C1 segment of cervical spinal cord (tissue), 14 donors: ENCODE data around the gene SPAAR.
"Not testable (repeated sequence)": the region's sequence is repeated elsewhere in the genome, so short reads cannot be mapped to it uniquely, and the experiment has no call there.

Experiments used
- DNase-seq, 14 donors: peaks; one replicate each; lab custom pipeline; 2025; lab: John Stamatoyannopoulos, UW

The SPAAR gene

DNA sequence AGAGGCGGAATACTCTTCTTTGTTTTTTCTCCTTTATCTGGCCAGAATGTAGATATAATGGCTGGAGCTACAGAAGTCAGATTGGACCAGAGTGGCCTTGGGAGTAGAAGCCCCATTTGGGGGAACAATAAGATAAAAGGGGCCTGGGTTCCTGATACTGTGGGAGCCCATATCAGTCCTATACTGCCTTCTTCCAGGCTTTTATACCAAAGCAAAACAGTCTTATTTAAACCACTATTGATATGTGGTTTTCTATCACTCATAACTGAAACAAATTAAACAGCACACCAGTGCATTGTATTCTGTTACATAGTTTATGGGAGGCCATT is 14.3 kb downstream of the SPAAR start:
- no peak for DNase-seq

DNA sequence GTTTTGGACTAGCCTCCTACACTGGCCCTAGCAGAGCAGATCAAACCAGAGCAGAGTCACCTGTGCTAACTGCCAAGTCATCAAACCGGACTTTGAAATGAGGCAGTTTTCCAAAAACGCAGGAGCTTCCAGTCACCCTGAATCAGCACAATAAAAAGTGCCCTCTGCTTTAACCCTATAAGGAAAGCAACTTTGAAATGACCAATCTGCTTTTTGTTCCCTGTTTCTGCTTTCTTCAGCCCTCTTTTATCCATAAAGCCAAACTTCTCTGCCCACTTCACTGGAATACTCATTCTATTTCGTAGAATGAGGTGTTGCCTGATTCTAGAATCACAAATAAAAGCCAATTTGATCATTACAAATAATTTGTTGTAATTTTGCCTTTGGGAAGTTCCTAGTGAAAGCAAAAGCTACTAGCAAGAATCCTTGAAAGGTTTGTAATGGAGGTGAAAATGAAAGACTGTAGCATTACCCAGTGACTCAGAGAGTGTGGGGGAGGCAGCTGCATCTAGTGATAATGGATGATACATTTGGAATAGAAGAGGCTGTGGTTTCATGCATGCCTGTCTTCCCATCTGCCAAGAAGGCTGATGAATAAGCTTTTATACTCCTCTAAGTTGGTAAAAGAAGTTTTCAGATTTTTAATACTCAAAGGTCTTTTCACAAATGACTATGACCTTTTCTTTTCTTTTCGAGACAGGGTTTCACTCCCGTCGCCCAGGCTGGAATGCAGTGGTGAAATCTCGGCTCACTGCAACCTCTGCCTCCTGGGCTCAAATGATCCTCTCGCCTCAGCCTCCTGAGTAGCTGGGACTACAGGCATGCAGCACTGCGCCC is 14.9 kb downstream of the SPAAR start:
- DNase-seq = peak in 1 of 14 donors; percentile 5

DNA sequence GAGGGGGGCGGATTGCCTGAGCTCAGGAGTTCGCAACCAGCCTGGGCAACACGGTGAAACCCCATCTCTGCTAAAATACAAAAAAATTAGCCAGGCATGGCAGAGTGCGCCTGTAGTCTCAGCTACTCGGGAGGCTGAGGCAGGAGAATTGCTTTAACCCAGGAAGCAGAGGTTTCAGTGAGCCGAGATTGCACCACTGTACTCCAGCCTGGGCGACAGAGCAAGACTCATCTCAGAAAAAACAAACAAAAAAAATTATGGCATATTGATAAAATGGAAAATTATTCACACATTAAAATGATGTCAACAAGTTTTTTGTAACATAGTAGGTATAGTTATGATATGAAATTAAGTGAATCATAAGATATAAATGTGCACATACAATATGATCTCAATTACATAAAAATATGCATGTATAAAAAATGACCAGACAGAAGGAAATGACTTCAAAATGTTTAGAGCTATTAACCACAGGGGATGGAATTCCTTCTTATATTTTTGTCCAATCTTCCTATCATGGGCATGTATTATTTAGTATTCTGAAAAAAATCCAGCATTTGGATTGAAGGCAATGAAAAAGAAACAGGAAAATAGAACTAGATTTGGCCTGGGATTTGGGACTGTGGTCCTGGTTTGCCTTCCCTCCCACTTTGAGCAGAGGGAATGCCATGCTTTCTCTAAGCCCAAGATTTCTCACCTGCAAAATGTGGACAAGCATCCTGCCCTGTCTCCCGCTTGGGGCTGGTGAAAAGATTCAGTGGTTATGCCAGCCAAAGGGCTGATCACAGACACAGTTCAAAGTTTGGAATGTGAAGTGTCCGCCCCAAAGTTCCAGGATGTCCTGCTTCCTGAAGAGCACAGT is 19.5 kb downstream of the SPAAR start:
- no peak for DNase-seq

DNA sequence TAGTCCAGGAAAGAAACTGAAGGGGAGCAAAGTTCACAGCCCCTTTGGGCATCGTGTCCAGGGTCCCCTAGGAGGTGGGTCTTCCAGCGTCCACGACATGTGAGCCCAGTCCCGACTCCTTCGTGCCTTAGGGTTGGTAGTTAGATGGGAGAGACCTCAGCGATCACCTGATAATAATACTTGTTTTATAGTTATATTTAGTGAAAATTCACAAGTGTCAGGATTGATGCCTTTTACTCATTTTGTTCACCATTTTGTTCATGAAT is 20.1 kb downstream of the SPAAR start:
- DNase-seq = no peak

DNA sequence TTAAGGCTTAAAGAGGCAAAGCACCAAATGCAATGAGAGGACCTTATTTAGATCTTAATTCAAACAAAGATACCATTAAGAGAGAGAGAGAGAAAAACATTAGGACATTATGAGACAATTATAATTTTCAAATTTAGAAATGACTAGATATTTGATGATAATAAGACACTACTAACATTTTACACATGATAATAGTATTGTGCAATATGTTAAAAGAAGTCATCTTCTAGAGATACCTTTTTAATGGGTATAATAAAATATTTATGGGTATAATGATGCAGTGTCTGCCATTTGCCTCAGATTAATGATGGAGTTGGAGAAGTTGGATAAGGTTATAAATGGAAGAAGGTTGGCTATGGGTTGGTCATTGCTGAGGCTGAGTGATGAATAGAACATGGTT is 21.2 kb downstream of the SPAAR start:
- DNase-seq = no peak

DNA sequence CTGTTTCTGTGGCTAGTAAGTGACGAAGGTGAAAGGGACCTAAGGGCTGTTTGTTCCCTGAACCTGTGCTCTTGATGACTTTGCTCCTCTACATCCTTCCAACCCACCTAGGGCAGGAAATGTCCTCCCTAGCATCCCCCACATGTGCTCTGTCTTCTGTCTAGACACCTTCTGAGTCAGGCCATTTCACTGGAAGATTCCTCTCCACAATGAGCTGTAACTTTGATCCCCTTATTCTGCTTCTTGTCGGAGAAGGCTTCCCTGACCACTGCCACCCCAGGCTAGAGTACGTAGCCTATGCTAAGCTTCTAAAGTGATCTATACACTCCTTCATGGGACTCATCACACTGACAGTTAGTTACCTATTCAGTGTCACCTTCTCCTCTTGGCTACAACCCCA is 21.7 kb downstream of the SPAAR start:
- no peak for DNase-seq

DNA sequence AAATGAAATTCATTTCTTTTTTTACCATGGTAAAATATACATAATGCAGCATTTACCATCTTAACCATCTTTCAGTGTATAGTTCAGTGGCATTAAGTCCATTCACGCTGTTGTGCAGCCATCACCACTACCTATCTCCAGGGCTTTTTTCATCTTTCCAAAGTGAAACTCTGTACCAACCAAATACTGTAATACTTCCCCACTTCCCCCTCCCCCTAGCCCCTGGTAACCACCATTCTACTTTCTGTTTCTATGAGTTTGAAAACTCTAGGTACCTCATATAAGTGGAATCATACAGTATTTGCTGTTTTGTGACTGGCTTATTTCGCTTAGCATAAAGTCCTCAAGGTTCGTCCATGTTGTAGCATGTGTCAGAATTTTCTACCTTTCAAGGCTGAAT is 23.4 kb downstream of the SPAAR start:
- no peak for DNase-seq

DNA sequence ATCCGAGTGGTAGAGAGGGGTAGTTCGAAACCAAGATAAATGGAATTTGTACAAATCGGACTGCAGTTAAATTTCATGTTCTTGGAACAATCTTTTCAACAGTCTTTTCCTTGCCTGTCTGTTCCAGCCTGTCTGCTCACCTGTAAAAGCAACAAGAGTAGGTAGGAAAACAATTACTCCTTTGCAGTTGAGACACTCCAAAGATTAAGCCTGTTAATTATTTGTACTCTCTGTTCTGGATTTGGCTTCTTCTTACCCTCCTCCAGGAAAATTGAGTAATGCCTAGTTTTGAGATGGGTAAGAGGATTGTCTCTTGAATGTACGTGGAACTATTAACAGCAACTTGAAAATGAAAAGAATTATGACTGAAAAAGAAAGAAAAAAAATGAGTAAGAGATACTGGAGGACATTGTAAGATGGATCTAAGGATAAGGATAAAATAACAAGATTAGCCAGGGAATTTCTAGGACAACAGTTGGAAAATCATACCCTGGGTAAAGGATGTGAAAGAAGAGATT is 24.3 kb downstream of the SPAAR start:
- DNase-seq = no peak

DNA sequence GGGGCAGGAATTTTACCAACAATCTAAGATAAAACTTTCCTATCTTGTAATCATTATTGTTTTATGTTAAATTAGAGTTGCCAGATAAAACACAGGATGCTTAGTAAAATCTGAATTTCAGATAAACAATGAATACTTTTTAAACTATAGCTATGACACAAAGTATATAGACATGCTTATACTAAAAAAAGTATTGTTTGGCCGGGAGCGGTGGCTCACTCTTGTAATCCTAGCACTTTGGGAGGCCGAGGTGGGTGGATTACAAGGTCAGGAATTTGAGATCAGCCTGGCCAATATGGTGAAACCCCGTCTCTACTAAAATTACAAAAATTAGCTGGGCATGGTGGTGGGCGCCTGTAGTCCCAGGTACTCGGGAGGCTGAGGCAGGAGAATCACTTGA is 24.8 kb downstream of the SPAAR start:
- not testable (repeated sequence) for DNase-seq

DNA sequence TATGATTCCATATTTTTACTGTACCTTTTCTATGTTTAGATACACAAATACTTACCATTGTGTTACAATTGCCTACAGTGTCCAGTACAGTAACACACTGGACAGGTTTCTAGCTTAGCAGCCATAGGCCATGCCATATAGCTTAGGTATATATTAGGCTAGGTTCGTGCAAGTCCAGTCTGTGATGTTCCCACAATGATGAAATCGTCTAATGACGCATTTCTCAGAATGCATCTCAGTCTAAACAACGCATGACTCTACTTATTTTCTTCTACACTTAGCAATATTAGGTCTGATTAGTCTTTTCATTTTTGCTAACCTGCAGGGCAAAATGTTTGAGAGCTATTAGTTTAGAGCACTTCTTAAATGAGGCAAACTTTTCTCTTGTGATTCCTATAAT is 26.0 kb downstream of the SPAAR start:
- no peak for DNase-seq

DNA sequence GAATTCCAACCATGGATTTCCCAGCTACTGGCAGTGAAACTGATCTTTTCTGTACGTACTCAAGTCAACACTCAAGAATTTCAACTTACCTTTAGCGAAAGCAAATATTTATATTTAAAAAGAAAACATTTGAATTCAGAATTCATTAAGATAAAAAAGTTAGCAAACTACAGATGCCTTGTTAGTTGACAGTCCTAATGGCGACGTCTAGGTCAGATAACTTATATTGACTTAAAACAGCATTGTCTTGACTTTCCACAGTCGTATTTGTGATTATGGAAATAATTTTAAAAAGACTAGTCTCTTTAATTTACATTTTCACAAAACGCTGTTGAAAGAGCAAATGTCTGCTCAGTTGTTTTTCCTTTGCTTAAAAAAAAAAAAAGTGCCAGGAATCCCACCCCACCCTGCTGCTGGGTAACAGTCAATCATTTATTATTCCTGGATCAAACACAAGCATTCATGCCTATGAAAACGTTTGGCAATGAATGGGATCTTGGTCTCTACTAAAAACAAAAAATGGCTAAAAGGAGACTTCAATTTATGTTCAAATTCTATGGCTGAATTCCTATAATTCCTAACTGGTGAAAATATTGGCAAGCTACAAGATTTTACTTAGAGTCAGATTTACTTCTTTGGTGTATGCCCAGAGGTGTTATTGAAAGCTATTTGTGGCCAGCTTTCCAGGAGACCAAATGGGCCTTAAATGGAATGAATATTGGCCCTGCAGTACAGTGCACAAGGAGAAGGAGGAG is 26.6 kb downstream of the SPAAR start:
- no peak for DNase-seq

DNA sequence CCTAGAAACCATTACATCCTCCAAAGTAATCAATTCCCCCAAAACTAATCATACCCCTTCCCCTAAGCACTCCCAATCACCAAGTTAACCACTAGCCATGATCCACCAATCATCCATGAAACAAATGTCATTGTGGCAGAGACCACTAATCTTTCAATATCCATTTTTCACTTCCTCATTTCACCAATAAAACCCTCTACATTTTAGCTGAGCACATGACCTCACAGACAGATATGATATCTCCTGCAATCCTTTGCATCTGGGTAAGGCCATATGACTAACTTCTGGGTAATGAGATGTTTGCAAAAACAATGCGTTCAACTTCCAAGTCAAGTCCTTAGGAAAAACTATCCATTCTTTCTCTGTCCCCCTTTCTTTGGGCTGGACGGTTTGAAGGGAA is 27.9 kb downstream of the SPAAR start:
- DNase-seq = no peak

DNA sequence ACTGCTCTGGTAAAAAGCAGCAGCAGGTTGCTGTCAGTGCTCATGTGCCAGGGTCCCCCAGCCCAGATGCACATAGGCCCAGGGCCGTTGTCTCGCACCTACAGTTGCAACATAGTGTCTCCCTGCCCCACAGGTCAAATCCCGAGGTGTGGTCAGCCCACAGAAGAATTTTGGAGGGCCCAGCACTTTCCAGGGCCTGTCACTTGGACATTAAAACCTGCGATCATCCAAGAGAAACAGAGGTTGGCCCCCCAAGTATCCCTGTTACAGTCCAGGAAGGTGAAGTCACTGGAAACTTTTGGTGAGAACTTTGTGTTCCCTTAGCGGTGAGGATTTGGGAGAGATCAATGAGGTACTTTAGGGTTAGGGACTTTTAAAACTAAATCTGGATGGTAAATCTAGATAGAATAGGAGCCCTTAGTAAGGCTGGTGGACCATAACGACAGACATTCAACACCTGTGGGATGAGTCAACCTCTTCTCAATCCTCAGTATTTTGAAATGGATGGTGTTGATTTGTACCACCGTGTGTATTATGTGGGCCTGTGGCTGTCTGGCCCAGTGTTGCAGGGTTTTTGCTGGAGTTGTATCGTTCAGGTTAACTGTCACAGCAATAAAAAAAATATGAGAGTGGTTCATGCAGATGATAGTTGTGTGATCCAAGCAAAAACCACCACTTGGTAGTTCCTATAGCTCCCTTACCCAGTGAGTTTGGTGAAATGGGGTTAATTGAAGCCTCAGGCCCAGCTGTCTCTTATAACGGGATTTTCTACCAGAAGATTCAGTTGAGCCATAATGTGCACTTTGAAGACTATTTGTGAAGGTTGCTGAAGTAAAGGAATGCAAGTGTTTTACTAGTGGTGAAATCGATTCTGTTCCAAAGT is 29.4 kb downstream of the SPAAR start:
- DNase-seq = no peak

DNA sequence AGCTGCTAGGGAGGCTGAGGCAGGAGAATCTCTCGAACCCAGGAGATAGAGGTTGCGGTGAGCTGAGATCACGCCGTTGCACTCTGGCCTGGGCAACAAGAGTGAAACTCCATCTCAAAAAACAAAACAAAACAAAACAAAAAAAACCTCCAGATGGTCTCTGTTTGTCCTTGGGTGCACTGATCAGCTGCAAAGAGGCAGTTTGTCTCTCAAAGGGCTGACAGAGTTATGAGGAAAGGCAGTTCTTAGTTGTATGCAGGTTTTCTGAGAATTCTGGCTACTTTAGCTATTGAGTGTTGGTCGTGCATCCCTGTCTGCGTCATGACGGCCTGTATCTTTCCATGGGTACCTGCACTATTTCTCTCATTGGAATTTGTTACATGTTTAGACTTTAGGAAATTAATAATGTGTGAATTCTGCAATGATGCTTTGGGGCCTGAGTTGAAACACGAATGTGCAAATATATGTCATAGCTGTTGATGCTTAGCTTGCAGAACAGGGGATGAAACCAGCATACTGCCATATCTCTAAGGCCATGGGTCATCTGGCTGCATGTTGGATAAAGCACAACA is 30.5 kb downstream of the SPAAR start:
- no peak for DNase-seq

DNA sequence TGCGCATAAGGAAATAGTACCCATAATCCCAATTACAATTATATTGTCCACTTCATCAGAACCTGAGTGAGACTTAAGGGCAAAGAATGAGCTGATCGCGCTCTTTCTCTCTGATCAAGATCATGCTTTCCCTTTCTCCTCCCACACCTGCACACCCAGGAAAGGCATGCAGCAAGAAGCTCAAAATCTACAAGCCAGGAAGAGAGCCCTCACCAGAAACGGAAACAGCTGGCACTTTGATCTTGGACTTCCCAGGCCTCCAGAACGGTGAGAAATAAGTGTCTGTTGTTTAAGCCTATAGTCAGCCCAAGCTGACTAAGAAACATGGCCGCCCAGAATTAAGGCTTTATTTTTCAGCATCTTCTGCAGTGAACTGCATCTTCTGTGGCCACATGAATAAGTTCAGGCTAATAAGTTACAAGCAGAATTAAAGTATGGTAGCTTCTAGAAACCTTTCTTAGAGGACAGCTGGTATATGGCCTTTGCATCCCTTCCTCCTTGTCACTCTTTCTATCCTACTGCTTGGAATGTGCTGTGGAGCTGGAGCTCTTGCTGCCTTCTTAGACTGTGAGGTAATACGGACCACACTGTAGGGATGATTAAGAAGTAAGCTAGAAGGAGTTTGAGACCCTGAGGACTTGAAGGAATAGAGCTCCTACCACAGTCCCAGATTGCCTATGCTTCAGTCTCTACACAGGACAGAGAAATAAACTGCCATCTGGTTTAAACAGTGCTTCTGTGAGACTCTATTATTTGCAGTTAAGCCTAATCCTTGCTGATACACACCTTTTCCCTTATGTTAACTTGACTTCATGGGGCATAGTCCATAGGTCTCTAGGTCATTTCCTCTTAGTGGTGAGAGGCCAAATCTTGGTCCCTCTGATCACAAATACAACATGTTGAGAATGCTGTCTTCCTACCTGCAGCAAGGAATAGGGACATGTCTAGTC is 31.4 kb downstream of the SPAAR start:
- no peak for DNase-seq

DNA sequence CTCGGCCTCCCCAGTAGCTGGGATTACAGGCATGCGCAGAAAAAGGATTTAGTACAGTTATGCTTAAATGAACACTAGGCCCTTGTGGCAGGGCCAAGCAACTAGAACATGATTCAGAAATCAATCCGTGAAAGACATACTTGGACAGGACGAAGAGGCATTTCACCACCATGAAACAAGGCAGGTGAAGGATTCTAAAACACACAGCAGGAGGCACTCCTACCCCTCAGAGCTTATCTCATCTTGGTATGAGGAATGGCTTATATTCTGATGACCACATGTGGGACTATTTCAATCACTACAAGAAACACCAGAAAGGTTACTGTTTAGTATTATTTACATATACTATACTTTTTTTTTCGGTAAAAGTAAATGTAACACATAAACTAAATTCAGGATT is 33.0 kb downstream of the SPAAR start:
- DNase-seq = no peak

DNA sequence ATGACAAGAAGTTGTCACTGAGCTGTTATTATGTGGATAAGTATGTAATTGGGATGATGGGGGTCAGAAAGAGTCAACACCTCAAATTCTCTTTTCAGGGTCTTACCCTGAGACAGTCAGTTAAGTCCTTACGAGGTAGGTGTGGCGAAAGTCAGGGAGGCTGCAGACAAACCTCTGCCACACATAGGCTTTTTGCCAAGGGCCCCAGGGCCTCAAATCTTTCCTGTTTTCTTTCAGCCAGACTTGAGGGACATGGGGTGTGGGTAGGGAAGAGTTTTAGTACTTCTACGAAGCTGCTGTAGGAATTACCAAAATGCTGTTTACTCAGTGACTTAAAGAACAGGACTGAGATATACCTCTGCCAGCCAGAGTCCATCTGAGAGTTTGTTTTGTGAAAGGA is 34.9 kb downstream of the SPAAR start:
- DNase-seq = no peak

DNA sequence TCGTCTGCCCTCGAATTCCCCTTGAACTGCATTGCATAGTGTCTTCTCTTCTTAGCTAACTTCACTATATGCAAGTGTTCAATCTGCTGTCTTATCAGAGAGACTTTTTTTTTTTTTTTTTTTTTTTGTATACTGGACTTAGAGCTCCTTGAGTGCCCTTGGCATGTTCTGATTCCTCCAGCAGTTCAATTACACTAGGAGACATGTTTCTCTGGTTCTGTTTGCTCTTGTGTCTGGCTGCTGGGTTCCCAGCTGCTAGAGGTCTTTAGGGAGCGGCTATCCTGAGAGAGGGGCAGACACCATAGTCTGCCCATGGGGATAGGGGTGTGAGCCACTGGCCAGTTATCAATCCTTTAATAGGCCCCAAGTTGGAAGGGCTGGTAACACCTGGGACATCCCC is 35.6 kb downstream of the SPAAR start:
- no peak for DNase-seq

DNA sequence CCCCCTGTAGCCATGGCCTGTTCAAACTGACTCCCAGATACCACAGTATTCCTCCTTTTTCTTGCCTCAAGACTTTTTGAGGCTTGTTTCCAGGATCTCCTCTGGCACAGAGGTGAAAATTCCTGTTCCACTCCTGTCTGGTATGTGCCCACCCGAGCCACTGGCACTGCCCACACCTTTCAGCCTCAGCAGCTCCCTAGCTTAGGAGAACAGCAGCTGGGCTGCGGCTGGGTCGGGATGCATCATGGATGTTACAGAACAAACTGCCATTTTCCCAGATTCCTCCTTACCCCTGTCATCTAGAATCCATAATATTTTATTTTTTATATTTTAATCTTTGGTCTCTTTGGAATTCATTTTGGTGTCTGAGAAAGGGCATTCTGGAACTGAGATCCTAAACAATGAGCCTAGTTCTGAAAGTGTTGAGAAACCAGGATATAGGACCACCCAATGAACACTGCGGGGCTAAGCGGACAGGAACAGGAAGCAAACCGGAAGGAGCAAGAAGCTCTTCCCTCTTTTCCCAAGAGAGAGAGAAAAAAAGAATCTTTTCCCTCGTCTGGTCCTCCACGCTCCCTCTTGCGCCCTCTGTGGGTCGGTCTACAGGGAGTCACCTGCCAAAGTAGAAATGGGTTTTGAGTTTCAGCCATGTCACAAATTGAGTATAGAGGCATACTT is 36.2 kb downstream of the SPAAR start:
- peak in 9 of 14 donors; percentile 3 to 74 (median 24) for DNase-seq
